Measurements from ENCODE around the gene ADGRF1. TPM values are rescaled to one million over a fixed set of nuclear protein-coding genes. Genes with fewer than 3 reads are reported as not detected.
"Not testable (repeated sequence)": the region's sequence is repeated elsewhere in the genome, so short reads cannot be mapped to it uniquely, and the experiment has no call there.

Gene ADGRF1
- total RNA-seq, 1 donor from 2014 or later, result not detected

DNA sequence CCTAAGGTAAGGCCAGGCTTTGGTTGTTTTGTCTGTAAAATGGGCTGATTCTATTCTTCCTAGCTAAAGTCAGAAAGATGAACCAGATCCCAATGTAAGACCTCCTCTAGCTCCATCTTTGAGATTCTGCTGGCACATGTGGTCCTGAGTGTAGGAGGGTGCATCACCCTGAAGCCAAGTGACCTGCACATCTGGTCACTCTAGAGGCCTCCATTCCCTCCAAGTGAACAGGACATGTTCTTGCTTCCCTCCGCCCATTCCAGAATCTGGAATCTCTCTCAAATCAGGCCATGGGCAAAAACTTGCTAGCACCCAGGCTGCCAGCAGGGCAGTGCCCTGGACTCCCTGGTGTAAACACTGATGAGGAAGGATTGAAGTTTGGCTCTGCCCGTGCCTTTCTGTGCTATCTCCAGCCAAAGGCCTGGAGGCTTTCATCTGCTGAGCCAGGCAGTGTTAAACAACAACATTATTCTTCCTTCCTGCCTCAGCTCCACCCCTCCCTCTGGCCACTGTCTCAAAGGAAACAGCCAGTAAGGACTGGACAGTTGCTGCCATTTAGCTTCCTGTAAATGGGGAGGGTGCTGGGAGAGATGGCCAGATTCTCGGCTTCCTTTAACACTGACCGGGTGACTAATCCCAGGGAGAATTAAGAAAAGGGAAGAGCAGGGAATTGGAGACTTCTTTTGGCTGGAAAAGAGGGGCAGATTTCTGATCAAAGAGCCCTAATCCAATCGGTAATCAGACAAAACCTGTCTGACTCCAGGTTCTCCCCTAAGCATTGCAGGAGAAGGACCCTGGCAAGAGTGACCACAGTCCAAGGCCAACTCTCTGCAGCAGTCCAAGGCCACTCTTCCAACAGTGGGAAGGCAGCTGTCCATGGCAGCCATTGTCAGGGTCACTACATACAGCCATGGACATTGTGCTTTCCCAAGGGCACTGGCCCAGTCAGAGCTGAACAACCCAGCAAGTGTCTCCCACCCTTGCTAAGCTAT lies 19.5 kb upstream of the ADGRF1 start:
- DNase-seq (ENCODE audit: low read depth, low spot score), result peak; percentile 7

- DNase-seq (ENCODE audit: low read depth, low spot score), result no peak
Measured at GRCh38 chr6:47059216-47059885, 17.2 kb upstream of the ADGRF1 start.

DNA sequence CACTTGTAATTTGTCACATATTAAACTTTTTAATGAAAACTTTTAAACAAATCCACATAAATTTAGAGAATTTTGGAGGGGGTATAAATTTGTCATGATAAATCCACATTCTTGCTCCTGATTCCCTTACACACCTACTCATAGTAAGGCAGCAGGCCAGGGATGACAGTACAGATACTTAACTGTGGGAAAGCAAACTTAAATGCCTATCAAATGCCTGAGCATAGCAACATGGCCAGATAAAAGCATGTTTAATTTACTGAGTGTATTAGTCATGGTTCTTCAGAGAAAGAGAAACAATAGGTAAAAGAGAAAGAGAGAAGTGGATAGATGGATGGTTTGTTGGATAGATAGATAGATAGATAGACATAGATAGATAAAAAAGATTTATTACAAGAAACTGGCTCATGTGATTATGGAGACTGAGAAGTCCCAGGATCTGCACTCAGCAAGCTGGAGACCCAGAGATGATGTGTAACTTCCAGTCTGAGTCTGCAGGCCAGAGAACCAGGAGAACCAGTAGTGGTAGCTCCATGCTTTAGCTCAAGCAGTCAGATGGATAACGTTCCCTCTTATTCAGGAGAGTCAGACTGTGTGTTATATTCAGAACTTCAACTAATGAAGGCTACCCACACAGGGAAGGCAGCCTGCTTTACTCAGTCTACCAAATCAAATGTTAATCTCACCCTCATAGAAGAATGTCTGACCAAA lies 15.9 kb upstream of the ADGRF1 start:
- no peak for DNase-seq (ENCODE audit: low read depth, low spot score)

DNA sequence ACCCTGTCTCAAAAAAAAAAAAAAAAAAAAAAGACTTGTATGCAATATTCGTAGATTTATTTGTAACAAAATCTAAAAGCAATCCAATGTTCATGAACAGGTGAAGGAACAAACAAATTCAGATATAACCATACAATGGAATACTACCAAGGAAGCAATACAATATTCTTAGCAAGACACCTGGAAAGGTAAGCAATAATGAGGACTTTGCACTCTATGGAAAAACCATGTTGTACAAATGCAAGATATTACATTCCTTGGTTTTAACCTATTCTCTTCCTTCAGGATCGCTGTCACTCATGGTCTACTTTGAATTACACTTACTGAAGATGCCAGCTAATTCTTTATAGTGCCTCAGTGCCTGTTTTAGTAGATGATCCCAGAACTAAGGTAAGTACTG lies 14.7 kb upstream of the ADGRF1 start:
- DNase-seq (ENCODE audit: low read depth, low spot score), result no peak

GRCh38 chr6:47054302-47054701 lies 12.2 kb upstream of the ADGRF1 start:
- DNase-seq (ENCODE audit: low read depth, low spot score), result not testable (repeated sequence)

DNA sequence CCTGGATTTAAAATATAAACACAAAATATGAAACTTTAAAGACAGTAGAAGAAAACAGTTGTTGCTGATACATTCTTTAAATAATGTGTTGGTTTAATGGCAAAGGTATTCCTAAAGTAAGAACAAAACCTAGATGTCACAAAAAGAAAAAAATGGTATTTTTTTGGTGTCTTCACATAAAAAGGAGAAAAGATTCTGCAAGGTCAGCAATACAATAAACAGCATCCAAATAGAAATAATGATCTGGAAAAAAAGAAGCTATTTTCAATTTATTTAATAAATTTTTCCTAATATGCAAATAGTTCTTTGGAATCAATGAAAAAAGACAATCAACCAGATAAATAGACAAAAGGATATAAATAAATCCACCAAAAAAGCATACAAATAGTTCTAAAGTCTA lies 6.5 kb upstream of the ADGRF1 start:
- no peak for DNase-seq (ENCODE audit: low read depth, low spot score)

DNA sequence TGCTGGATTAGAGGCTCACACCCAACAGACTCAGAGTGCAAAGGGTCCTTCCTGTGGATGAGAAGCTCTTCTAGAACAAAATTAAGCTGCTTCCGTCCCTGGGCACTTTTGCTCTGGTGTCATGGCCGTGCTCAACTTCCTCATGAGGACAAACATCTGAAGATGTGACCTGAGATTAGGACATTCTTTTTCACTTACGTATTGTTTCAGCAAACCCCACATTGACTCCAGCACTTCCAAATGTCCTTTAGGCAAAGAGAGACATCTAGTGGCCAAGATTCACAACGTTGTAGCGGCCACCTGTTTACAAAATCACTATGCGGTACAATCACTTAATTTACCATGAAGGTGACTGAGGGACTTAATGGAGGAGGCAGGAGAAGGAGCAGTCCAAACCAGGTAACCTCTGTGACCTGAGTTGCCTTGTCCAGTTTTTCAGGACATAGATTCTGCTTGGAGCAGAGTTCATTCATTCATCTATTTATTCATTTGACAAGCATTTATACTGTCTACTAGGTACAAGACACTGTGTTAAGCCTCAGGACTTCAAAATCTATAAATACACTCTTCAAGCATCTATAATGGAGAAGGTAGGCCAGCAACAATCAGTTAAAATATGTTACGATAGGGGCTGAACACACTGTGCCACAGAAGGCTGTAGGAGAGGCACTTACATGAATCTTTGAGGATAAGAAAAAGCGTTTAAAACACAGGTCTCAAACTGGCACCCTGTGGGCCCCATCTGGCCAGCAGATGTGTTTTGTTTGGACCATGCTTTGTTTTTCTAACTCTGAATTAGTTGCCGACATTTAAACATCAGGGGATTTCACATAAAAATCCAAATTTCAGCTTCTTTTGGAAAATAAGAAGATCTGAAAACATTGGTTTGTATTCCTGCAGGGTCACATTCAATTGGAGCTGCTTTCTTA lies 5.6 kb upstream of the ADGRF1 start:
- peak; percentile 78 for DNase-seq (ENCODE audit: low read depth, low spot score)

- DNase-seq (ENCODE audit: low read depth, low spot score), result no peak
Measured at GRCh38 chr6:47047097-47047478, 5.0 kb upstream of the ADGRF1 start.

DNA sequence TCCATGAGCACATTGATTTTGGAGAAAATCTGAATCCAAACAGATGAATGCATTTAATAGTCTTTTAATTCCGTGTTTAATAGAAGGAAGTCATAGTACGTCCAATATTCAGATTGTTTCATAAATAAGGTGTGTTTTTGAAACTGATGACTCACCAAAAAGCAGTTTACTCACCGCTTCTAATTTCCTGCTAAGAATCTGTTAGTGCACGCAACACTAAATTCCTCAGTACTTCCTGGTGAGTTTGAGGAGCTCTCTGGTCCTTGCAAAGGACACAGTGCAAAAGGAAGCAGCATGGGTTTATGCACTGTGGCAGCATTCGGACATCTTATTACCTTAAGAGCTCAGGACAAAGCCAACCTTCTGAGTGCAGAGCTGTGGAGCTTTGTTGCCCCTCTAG lies 2.3 kb upstream of the ADGRF1 start:
- peak; percentile 29 for DNase-seq (ENCODE audit: low read depth, low spot score)

- no peak for DNase-seq (ENCODE audit: low read depth, low spot score)
Measured at GRCh38 chr6:47043286-47043685, 1.2 kb upstream of the ADGRF1 start.

DNA sequence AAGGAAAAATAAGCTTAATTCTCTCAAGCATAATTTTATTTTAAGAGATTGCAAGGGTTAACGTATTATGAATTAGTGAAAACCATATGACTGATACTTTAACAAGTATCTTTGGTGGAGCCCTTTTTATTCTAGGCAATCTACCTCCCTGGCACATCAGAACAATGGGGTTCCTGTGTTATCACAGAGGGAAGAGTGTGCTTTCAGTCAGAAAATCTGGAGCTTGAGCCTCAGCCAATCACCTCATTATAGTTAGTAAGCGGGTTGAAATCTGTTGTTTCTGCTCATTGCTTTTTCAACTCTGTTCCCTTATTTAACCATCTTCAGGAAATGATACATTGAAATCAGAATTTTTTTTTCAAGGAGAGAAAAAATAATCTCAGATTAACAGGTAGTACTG lies 391 bp downstream of the ADGRF1 start:
- DNase-seq (ENCODE audit: low read depth, low spot score), result no peak

DNA sequence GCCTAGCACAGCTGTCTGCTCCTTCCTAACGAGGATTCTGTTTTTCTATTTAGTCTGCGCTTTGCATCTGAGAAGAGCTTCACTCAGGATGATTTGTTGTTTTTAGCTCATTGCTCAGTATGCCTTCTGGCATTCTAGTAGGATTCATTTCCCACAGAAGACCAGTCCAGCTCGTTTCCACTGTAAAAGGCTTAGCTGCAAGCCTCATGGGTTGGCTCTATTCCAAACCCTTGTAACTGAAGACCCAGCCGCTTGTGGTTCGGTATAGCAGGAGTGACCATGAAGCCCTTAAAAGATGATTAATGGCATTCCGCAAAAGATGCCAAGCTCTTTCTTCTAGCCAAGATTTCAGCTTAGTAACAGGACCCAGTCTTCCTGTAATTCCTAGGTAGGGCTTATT lies 7.2 kb downstream of the ADGRF1 start:
- peak; percentile 73 for DNase-seq (ENCODE audit: low read depth, low spot score)

- DNase-seq (ENCODE audit: low read depth, low spot score), result no peak
Measured at GRCh38 chr6:47034421-47034820, 7.7 kb downstream of the ADGRF1 start.

GRCh38 chr6:47032974-47033765 lies 9.0 kb downstream of the ADGRF1 start:
- no peak for DNase-seq (ENCODE audit: low read depth, low spot score)

DNA sequence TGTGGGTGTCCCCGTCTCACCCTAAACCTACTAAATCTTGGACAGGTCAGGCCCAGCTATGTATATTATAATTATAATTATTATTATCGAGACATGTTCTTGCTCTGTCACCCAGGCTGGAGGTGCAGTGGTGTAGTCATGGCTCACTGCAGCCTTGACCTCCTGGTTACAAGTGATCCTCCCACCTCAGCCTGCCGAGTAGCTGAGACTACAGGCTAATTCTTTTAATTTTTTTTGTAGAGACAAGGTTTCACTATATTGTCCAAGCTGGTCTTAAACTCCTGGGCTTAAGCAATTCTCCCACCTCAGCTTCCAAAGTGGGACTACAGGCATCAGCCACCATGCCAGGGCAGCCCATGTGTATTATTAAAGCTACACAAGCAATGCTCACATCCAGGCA lies 10.5 kb downstream of the ADGRF1 start:
- no peak for DNase-seq (ENCODE audit: low read depth, low spot score)

DNA sequence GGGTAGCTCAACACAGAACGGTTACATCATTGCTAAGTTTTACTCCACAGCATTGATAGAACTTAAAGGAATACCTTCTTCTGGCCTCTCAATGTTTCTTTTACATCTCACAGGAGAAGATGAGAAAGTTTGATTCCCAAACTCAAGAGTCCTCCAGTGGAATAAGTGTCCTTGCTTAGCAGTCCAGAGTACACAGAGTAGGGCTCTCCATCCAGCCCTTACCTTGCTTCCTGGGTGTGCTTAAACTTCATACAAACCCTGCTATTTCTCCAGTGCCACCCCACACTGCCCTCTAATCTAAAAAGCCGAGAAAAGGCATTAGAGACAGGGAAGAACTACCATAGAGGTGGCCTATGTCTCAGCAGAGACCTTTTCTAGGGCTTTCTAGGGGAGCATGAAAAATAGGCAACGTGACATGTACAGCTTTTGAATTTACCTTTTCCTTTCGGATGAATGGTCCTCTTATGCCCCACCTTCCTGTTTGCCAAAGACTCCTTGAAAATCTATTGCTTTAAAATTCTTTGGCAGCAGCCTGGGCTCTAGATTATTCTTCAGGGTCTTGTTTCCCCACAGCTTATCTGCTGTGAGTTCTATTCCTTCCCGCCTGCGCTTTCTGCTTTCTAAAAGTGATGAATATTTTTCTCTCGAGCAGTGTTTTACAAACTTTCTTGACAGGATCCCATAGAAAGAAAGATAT lies 12.1 kb downstream of the ADGRF1 start:
- no peak for DNase-seq (ENCODE audit: low read depth, low spot score)

- no peak for DNase-seq (ENCODE audit: low read depth, low spot score)
Measured at GRCh38 chr6:47028835-47029360, 13.2 kb downstream of the ADGRF1 start.

DNA sequence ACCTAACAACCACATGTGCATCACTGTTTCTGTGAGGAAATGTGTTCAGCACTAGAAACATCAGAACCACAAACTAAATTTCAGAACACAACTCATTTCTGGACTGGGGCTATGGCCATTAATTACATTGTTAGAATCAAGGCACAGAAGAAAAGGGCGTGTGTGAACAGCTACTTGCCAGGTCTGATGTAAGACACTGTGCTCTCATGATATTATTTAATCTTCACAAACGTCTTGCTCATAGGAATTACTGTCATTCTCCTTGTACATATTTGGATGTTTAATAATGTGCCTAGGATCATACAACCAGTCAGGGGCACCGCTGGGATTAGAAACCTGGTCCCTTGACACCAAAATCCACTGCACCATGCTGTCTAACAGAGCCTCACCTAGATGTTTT lies 14.8 kb downstream of the ADGRF1 start:
- DNase-seq (ENCODE audit: low read depth, low spot score), result no peak

DNA sequence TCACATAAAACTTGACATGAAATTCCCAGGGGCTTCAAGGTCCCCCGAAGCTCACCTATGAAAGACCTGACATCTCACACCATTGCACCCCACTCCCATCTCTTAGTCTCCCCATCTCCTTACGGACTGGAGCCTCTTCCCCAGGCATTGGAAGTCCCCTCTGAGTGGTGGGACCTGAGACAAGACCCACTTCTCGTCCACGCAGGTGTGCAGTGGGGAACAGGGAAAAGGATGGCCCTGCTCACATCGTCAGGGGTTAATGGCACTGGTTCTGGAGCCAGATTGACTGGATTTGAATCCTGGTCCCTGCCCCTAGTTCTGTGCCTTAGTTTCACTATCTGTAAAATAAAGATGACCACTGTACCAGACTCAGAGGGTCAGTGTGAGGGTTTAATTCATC lies 15.5 kb downstream of the ADGRF1 start:
- no peak for DNase-seq (ENCODE audit: low read depth, low spot score)
